Kidney (tissue), 14 donors: ENCODE data around the gene CNTN5. TPM values are rescaled to one million over a fixed set of nuclear protein-coding genes. Genes with fewer than 3 reads are reported as not detected.

ENCODE experiments used
- DNase-seq, 5 donors: peaks; one replicate each; pipeline ENCODE4 v3.0.0-alpha.2; 2013 to 2020
- FAIRE-seq: peaks from 2 replicates; lab custom pipeline; 2012; peaks lifted over from hg19 to GRCh38; lab: Jason Lieb, UNC
- H3K27ac ChIP-seq, 2 donors: one replicate each; pipeline ENCODE4 v1.7.0; 2013; ENCODE audit warnings: low read depth in 2 of 2, low read length in 2 of 2, inconsistent platforms in 1 of 2
- H3K27me3 ChIP-seq: one replicate; pipeline ENCODE4 v1.7.1; 2013; ENCODE audit warnings: low read length, inconsistent platforms; ENCODE audit not compliant: control insufficient read depth, insufficient read depth
- H3K36me3 ChIP-seq, 3 donors: one replicate each; pipeline versions ENCODE4 v1.7.0 to v1.7.1; 2013; ENCODE audit warnings: low read length in 3 of 3, control low read depth in 1 of 3, inconsistent platforms in 1 of 3; ENCODE audit not compliant: insufficient read depth in 3 of 3, control insufficient read depth in 2 of 3
- H3K4me1 ChIP-seq, 3 donors: one replicate each; pipeline versions ENCODE4 v1.7.0 to v1.7.1; 2013; ENCODE audit warnings: low read length in 3 of 3, inconsistent platforms in 1 of 3, low read depth in 1 of 3; ENCODE audit not compliant: control insufficient read depth in 2 of 3, insufficient read depth in 2 of 3
- H3K4me3 ChIP-seq, 3 donors: one replicate each; pipeline versions ENCODE4 v1.7.0 to v1.8.1; 2013; ENCODE audit warnings: low read length in 3 of 3, control low read depth in 1 of 3, inconsistent platforms in 1 of 3
- H3K9ac ChIP-seq, 3 donors: one replicate each; pipeline versions ENCODE4 v1.7.0 to v1.7.1; 2013; ENCODE audit warnings: low read length in 3 of 3, control low read depth in 1 of 3, inconsistent platforms in 1 of 3
- H3K9me3 ChIP-seq, 3 donors: one replicate each; pipeline versions ENCODE4 v1.7.0 to v1.7.1; 2013; ENCODE audit warnings: low read length in 3 of 3, control low read depth in 1 of 3, inconsistent platforms in 1 of 3; ENCODE audit not compliant: control insufficient read depth in 2 of 3, insufficient read depth in 1 of 3
- CTCF ChIP-seq: IDR thresholded peaks from 3 replicates; pipeline ENCODE4 v1.5.1; 2012; ENCODE audit warnings: mild to moderate bottlenecking, moderate library complexity, borderline replicate concordance; ENCODE audit not compliant: insufficient read depth; ENCODE audit errors: extremely low read depth
- intact Hi-C: fragments of 100-400 bp; cut with DNase I; formaldehyde crosslinking; loops from one replicate; pipeline ENCODE4 v1.11.1; 2022
- polyA plus RNA-seq: library from polyadenylated mRNA; stranded (reverse); fragments of 350-450 nt; fragmentation: Illumina TruSeq; extraction: RNeasy Lipid Tissue Mini Kit (QIAGEN cat#74804); gene quantifications from one replicate; pipeline ENCODE4 v1.2.3, GENCODE V29; 2014; ENCODE audit warnings: low read depth, low replicate concordance; ENCODE audit not compliant: insufficient read depth
- total RNA-seq: library from RNA; stranded (reverse); fragmentation: NEBNext Ultra II Directional; extraction: Animal tissue kit (Norgen Biotek cat#: 25700); gene quantifications from one replicate; pipeline ENCODE4 v1.2.1, GENCODE V29; 2021
- donor health status: control.
- donor health status: control.
- donor health status: control.
- donor health status: control.
- donor health status: control.
- donor health status: DM: yes; HTN: yes; CAD: no.
- donor health status: Normal renal cell carcinoma (clear cell type).

The CNTN5 gene
- total and polyA plus RNA-seq, 2 donors from 2014 or later: 0.11 to 0.66 TPM

GRCh38 chr11:100093698-100094097 lies 1072.9 kb downstream of the CNTN5 start:
- Histone ChIP-seq H3K4me3 (no peak overlapping the region), H3K9ac (no peak overlapping the region), H3K4me1 (no peaks in the 10 kb centered on the region), H3K27ac (no peak overlapping the region), H3K36me3 (no peaks in the 10 kb centered on the region), H3K9me3 (no peaks in the 10 kb centered on the region), H3K27me3 (no peaks in the 10 kb centered on the region)
- TF ChIP-seq CTCF: no peak
- intact Hi-C loops: no loop called here
- no peak for FAIRE-seq
- DNase-seq: no peak

GRCh38 chr11:100094121-100094865 lies 1073.5 kb downstream of the CNTN5 start:
- no peaks in the 10 kb centered on the region for H3K4me1 ChIP-seq
- no peak for DNase-seq
- H3K9ac ChIP-seq: no peak overlapping the region
- H3K9me3 ChIP-seq: no peaks in the 10 kb centered on the region
- no peak overlapping the region for H3K27ac ChIP-seq
- no peaks in the 10 kb centered on the region for H3K27me3 ChIP-seq
- H3K4me3 ChIP-seq: no peak overlapping the region
- FAIRE-seq: no peak
- no peaks in the 10 kb centered on the region for H3K36me3 ChIP-seq
- no peak for TF ChIP-seq CTCF
- intact Hi-C loops: no loop called here

GRCh38 chr11:100095809-100096208 lies 1075.1 kb downstream of the CNTN5 start:
- no peaks in the 10 kb centered on the region for H3K9me3 ChIP-seq
- H3K27me3 ChIP-seq: no peaks in the 10 kb centered on the region
- H3K4me3 ChIP-seq: no peak overlapping the region
- intact Hi-C loops: no loop called here
- FAIRE-seq (no peak), DNase-seq (no peak)
- TF ChIP-seq CTCF: no peak
- H3K4me1 ChIP-seq: no peaks in the 10 kb centered on the region
- no peak overlapping the region for H3K9ac ChIP-seq
- H3K27ac ChIP-seq: no peak overlapping the region
- H3K36me3 ChIP-seq: no peaks in the 10 kb centered on the region
